ENCODE data around the gene SLC45A1.

GRCh38 chr1:8389958-8390535, 72.1 kb downstream of the SLC45A1 start:
- no peak for TF ChIP-seq CTCF (conservative IDR thresholded peaks at IDR 0.05)
- no peak for TF ChIP-seq EZH2 (IDR thresholded peaks at IDR 0.05; ENCODE audit: low read depth)

Data from PC-9 (cell line).